Measurements from ENCODE around the gene OFD1.
A peak's percentile ranks its signal among the peaks of the same experiment; 100 is the strongest.

OFD1 gene

DNA sequence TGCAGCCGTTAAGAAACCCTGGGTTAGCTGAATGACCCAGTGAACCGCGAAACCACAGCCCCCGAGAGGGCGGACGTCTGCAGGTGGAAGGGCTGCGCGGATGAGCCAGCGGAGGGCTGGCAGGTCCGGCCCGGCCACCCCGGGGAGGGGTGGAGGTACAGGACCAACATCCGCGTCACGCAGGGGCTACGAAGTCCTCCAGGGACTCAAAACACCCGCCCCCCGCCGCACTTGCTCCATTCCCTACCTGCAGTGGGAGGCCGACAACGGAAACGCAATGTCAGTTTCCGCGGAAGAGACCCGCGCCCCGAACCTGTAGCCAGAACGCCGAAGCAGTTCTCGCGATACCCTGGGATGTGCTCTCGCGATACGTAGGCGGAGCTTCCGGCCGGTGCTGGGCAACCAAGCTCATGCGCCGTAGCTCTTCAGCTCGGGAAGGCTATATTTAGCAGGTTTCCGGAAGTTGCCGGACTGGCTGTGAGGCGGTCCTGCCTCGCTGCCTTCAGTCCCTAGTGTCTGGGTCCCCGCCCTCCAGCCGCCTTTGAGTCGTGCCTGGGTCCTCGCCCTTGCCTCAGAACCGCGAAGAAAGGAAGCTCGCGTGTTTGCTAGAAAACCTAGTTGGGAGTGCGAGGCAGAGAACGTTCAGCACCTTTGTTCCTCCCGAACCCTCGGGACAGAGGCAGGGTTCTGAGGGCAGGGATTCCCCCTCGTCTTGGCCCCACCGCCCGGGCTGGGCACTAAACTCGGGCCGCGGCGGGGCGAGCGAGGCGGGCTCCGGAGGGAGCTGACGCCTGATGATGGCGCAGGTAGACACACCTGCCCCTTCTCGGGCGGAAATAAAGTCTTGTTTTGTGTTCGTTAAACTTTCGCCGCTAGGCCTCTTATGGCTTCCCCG, at the start of gene OFD1, which contains the start of gene TRAPPC2:
TSS of gene OFD1 (plus strand) at position 471 of the 895 bp plus-strand sequence. CDS start at position 795, 324 bp downstream.
TSS of gene TRAPPC2 (minus strand) at position 343 of the 895 bp plus-strand sequence. CDS start 14,657 bp downstream, outside the sequence.
- peak; percentile 73 for DNase-seq (ENCODE audit: low spot score)

GRCh38 chrX:13685126-13685763, 49.3 kb upstream of the OFD1 start:
- no peak for DNase-seq (ENCODE audit: low spot score)

GRCh38 chrX:13687203-13687602, 47.3 kb upstream of the OFD1 start:
- DNase-seq (ENCODE audit: low spot score) = no peak

DNA sequence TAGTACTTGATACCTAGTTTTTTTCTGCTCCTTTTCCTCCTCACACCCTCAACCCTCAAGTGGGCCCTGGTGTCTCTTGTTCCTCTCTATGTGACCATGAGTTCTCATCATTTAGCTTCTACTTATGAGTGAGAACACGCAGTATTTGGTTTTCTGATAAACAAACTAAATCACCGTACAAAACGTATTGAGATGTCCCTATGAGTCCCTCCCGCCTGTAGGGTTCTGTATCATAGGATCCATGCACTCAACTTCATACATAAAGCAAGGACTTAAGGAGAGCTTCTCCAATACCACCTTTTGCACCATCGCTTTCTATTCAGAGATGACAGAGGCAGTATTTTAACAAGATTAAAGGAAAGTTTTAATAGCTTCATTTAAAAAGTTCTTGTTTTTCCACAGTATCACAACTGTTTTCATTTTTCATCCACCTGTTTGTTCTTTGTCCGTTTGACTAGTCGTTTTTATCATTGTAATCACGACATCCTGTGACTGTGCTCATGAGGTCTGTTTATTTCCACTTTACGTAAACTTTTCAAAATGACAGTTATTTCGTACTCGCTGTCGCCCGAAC, 46.1 kb upstream of the OFD1 start:
- DNase-seq (ENCODE audit: low spot score) = no peak

GRCh38 chrX:13688958-13689740, 45.4 kb upstream of the OFD1 start, which contains the start of gene RAB9A:
Gene RAB9A, plus strand, starts transcription at chrX:13689128. Its CDS starts 19,619 bp downstream, at chrX:13708747.
- DNase-seq (ENCODE audit: low spot score) = peak; percentile 44

DNA sequence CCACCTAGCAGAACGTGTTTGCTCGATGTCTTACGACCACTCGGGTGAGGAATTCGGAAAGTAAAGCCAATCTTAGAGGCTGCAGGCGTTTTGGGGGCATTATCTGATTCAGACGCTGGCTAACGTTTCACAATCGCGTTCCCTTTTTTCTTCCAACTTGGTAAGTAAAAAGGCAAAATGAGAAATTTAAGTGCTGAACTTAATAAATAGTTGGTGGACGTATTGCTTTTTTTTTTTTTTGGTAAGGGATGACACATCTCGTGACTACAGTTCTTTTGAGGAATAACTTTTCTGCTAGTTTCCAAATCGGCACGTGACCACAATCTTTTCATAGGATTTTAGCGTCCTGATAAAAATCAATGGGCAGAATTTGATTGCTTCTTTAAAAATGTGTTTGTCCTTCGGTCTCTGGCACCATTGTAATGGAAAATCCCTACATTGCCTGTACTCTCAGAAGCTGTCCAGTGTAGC, 44.8 kb upstream of the OFD1 start:
- peak; percentile 10 for DNase-seq (ENCODE audit: low spot score)

DNA sequence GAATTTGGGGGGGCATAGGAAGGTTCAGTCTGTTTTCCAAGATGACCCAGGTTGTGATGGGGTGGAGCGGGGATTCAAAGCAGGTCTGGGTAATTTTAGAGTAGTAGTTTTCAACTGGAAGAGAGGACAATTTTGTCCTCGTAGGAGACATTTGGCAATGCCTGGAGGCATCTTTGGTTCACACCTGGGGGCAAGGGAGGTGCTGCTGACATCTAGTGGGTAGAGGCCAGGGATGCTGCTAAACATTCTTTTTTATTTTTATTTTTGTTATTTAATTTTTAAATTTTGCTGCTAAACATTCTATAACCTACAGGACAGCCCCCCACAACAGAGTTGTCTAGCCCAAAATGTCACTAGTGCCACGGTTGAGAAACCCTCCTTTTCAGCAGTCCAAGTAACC, 43.7 kb upstream of the OFD1 start:
- DNase-seq (ENCODE audit: low spot score) = no peak

DNA sequence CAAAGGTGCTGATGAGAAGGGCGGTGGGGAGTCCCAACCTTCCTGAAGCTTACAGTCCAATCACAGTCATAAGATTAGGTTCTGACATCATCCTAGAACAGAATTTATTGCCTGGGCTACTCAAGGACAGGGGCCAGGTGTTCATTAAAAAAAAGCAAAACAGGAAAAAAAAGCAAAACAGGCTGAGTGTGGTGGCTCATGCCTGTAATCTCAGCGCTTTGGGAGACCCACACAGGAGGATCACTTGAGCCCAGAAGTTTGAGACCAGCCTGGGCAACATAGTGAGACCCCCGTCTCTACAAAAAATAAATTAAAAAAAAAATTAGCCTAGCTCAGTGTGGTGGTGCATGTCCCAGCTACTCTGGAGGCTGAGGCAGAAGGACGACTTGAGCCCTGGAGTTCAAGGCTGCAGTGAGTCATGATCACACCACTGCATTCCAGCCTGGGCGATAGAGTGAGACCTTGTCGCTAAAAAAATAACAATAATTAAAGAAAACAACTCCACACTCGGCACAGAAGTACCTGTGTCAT, 42.6 kb upstream of the OFD1 start:
- no peak for DNase-seq (ENCODE audit: low spot score)

DNA sequence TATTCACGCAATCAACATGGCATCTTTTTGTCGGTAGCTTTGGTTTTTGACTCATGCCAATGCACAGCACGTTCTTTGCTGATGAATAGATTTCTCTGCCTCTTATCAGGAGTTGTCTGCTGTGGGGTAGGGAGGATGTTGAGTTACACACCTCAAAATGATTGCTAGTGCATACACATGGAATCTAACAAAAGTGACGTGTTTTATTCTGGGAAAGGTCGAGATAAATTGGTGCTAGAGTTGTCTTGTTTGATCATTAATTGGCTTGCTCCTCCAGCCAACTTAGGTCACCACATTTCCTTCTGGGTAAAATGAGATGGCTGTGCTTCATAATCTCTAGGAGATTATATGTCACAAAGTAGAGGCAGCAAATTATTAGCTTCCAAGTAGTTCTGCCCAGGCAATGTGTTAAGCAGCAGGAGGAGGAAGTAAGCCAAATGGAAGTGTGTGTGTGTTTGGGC, 41.7 kb upstream of the OFD1 start:
- DNase-seq (ENCODE audit: low spot score) = no peak

GRCh38 chrX:13693341-13693961, 41.1 kb upstream of the OFD1 start:
- DNase-seq (ENCODE audit: low spot score) = no peak

DNA sequence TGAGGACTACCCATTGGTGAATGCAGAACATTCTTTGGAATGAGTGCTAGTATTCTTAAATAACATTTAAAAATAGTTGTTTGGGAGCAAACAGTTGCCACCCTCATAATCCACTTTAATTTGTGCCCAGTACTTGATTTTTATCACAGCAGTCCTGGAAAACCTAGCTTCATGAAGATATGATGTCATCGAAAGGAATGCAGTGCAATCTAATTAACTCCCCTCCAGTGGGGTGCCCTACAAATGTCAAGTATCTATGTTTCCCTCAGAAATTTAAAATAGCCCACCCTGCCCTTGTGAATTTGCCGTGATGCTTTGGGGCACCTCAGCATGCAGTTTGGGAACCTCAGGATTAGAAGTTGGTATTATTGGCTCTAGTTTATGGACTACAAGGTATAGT, 40.2 kb upstream of the OFD1 start:
- no peak for DNase-seq (ENCODE audit: low spot score)

- no peak for DNase-seq (ENCODE audit: low spot score)
These were observed 39.6 kb upstream of the OFD1 start for GRCh38 chrX:13694983-13695382.

DNA sequence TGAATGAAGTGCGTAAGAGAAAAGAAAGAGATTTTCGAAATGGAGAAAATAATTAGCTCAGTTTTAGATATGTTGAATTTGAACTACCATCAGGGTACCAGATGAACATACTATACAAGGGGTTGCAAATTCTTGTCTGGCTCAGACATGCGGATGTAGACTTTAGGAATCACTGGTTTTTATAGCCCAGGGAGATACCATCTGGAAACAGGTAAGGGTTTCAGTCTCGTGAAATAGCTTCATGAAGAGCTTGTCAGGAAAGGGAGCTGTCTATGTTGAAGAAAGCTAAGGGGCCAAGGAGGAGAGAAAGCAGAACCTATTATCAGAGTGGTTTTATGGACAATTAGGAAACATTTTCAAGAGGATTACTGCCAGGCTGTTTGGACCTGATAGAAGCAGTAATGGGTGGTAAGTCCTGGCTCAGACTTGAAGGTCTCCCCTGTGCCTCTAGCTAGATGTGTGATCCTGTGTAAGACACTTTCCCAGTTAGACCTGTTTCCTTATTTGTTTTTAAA, 38.9 kb upstream of the OFD1 start:
- DNase-seq (ENCODE audit: low spot score) = no peak

DNA sequence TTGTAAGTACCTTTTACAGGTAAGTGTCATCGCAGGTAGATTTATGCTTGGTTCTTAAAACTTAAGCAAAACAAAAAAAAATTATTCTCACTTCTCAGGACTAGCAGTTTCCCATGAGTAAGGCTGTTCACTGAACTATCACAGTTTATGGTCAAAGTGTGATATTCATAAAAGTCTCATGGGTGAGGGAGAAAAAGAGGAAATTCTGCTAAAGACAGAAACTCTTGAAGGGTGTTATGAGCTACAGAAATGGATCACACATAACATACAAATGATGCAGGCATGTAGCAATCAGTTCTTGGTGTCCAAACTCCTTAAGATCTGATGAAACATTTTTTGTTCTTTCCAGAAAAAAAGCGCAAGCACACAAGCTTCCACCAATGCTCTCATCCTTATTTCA, 37.1 kb upstream of the OFD1 start:
- DNase-seq (ENCODE audit: low spot score) = no peak

DNA sequence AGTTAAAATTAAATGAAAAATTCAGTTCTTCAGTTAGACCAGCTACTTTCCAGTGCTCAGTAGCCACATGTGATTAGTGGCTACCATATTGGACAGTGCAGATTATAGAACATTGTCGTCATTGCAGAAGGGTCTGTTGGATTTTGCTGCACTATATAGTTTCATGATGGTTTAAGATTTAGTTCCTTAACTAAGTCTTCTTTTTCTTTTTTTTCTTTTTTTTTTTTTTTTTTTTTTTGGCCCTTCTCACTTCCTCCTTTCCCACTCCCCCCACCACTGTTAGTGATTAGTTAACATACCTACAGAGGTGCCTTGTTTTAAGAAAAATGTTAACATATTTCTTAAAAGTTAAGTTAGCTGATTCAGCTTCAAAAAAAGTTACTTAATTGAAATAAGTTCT, 36.6 kb upstream of the OFD1 start:
- no peak for DNase-seq (ENCODE audit: low spot score)

- DNase-seq (ENCODE audit: low spot score) = no peak
These were observed 36.1 kb upstream of the OFD1 start for GRCh38 chrX:13698432-13698831.

- no peak for DNase-seq (ENCODE audit: low spot score)
These were observed 35.2 kb upstream of the OFD1 start for GRCh38 chrX:13699183-13699826.

DNA sequence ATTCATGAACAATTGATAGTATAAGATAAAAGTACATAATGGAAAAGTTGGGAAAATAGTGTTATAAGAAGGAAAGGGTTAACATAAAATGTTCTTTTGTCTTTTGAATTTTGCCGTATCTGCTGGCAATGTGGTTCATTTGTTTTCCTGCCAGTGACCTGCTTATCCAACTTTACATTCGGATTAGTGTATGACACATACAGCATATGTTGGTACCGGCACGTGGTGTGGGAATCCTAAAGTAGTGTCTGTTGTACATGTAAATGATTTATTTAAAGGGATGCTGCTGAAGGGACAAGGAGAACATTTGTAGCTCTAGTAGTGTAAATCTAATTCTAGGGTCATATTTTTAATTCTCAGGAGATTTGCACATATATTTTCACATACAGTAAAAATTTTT, 34.2 kb upstream of the OFD1 start:
- no peak for DNase-seq (ENCODE audit: low spot score)

DNA sequence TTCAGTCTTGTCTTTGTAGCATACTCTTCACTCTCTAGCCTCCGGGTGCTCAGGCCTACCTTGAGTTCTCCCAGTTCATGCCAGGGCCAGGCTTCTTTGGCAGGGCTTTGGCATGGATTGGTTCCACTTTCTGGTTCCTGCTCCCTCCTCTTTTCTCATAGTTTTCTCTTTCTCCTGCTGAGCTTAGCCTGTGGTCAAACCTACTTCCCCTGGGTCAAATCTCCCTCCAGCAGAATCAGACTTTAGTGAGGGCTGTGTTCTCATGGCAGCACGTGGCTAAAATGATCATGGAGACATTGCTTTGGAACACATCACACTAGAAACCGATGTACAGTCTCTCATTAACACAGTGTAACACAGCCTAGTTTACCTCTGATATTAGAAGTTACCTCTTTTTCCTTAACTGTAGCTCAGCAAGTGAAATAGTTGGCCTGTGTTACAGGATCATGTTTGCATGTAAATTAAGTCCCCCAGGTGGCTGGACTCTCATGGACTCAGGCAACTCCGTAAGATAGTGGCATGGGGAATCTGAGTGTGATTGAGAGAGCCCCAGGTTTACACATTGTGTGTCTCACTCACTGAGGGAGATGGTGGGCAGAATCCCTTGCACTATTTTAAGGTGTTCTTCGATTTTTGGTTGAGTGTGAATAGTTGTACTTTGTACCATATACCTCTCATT, 32.3 kb upstream of the OFD1 start:
- no peak for DNase-seq (ENCODE audit: low spot score)

DNA sequence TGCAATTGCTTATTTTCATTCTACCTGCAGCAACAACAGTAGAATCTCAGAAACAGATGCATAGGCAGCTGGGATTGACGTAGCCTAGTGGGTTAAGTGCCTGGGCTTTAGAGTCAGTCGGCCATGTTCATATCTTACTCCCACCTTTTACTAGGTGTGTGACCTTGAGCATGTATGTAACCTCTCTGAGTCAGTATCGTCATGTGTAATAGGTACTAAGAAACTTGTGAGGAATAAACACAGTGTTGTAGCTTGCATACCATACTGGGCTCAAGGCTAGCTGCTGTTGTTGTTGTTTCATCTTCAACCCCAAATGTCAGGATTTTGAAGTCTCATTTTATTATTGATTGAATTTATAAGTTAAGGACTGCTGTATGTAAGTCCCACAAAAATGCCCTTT, 31.4 kb upstream of the OFD1 start:
- no peak for DNase-seq (ENCODE audit: low spot score)
